GM18507 (cell line): Measurements from ENCODE around the gene TPPP2.

Experiments used
- DNase-seq: peaks from one replicate; pipeline ENCODE4 v3.0.0; 2011; ENCODE audit warnings: low read depth; ENCODE audit not compliant: insufficient read length; ENCODE audit errors: extremely low spot score
- FAIRE-seq: peaks from 2 replicates; lab custom pipeline; 2011; peaks lifted over from hg19 to GRCh38; lab: Jason Lieb, UNC

Gene TPPP2

GRCh38 chr14:21054768-21055145 is 24.7 kb downstream of the TPPP2 start:
- no peak for FAIRE-seq
- no peak for DNase-seq

- no peak for DNase-seq
- no peak for FAIRE-seq
These were observed 25.6 kb downstream of the TPPP2 start for GRCh38 chr14:21055432-21056117.

- no peak for FAIRE-seq
These were observed 26.6 kb downstream of the TPPP2 start for GRCh38 chr14:21056520-21057163.

GRCh38 chr14:21057803-21058675 is 28.0 kb downstream of the TPPP2 start, which contains the start of gene RNASE8:
RNASE8 (plus strand) TSS chr14:21057822; CDS start chr14:21057893, 71 bp downstream.
- DNase-seq (no peak), FAIRE-seq (no peak)

More at GRCh38 chr14:21056520-21057163, 26.6 kb downstream of the TPPP2 start:
- no peak for DNase-seq

- no peak for FAIRE-seq
- DNase-seq, result no peak
These were observed 28.9 kb downstream of the TPPP2 start for GRCh38 chr14:21058903-21059302.

- FAIRE-seq (no peak), DNase-seq (no peak)
These were observed 30.0 kb downstream of the TPPP2 start for GRCh38 chr14:21059842-21060613.

GRCh38 chr14:21060614-21061346 is 30.8 kb downstream of the TPPP2 start:
- DNase-seq, result no peak
- FAIRE-seq, result no peak

- DNase-seq, result no peak
- no peak for FAIRE-seq
These were observed 31.3 kb downstream of the TPPP2 start for GRCh38 chr14:21061347-21061668.

GRCh38 chr14:21063479-21063878 is 33.5 kb downstream of the TPPP2 start:
- DNase-seq (no peak), FAIRE-seq (no peak)

GRCh38 chr14:21066882-21067502 is 37.0 kb downstream of the TPPP2 start:
- DNase-seq, result no peak

GRCh38 chr14:21068521-21069387 is 38.7 kb downstream of the TPPP2 start:
- no peak for DNase-seq
- FAIRE-seq, result peak; percentile 26

More at GRCh38 chr14:21066882-21067502, 37.0 kb downstream of the TPPP2 start:
- FAIRE-seq, result no peak

- FAIRE-seq, result no peak
- DNase-seq, result no peak
These were observed 39.5 kb downstream of the TPPP2 start for GRCh38 chr14:21069388-21070082.

GRCh38 chr14:21070083-21070609 is 40.1 kb downstream of the TPPP2 start, which contains the start of gene ARHGEF40:
ARHGEF40 (plus strand) TSS chr14:21070304; CDS start chr14:21070397, 93 bp downstream.
- DNase-seq, result no peak
- FAIRE-seq, result no peak

GRCh38 chr14:21070610-21071224 is 40.7 kb downstream of the TPPP2 start:
- DNase-seq (no peak), FAIRE-seq (no peak)

- DNase-seq (peak; percentile 73), FAIRE-seq (peak; percentile 86)
These were observed 41.4 kb downstream of the TPPP2 start for GRCh38 chr14:21071225-21072030.
